Measurements from ENCODE around the gene USP3.

Gene USP3

DNA sequence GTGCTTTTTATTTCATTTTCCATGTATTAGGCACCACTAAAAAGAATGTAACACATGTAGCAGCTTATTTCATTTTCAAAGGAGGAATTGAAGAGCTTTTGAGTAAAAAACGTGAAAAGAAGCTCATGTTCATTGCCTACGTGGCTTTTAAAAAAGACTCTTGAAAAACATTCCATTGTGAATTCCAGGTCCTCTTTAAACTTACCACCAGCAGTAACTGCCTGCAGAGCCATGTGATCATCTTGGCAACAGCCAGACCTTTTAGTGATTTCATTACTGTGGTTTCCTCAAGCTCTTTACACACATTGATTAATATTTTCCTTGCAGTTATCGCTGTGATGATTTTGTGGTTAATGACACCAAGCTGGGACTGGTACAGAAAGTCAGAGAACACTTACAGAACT is 49.0 kb downstream of the USP3 start:
- ATAC-seq: peak; percentile 86 to 90

DNA sequence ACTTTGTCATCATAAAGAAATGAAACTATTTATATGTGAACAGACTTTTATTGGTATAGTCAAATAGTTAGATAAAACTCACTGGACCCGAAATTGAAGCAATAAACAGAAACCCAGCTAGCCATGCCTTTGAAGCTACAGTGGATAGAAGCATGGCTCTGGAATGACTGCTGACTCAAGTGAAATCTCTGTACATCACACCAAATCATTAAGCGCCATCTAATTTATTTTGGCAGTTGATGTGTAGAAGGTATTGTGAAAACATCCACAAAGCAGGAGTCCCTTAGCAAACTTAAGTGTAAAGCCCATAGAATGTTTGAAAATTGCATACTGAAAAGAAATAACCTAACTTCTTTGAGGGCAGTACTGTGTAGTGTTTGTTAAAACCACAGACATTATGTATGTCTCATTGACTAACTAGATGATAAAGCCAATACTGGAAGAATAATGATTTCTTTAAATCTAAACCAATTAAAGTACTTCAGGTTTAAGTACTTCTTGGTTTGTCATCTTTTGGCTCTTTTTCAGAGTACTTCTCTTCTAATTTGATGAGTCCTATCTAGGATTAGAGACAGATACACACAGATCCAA is 50.0 kb downstream of the USP3 start:
- peak; percentile 33 to 34 for ATAC-seq

DNA sequence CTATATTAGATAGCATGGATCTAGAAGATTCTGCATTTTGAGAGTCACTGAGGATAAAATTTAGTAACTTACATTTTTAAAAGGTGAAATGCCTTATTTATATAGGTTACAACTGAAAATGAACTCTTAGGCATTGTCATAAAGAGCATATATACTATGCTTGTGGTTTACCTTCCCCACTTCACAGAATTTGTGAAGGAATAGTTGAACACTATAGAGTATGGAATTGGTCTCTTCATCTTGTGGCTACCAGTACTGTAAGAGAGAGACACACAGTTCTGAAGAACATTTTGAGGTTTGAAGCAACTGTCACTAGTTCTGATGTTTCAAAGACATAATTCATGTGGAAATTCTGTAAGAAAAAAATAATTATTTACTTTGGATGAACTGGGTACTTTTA is 51.1 kb downstream of the USP3 start:
- ATAC-seq: no peak

DNA sequence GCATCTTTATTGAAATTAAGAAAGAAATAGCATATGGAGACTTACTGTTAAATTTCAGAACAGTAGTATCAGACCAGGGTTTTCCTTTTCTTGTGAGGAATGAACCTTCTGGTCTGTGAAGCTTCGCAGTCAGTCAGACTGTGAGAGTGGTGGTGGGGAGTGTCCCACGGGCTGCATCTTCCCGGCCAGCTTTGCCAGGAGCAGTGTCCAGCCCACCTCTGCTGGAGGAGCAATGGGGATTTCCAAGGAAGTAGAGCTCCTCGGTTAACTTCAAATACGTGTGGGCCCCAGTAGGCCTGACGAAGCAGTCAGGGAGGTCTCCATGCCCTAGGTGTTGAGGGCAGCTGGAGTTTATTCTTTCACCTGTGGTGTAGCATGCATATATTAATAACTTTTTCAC is 51.9 kb downstream of the USP3 start:
- ATAC-seq: no peak

DNA sequence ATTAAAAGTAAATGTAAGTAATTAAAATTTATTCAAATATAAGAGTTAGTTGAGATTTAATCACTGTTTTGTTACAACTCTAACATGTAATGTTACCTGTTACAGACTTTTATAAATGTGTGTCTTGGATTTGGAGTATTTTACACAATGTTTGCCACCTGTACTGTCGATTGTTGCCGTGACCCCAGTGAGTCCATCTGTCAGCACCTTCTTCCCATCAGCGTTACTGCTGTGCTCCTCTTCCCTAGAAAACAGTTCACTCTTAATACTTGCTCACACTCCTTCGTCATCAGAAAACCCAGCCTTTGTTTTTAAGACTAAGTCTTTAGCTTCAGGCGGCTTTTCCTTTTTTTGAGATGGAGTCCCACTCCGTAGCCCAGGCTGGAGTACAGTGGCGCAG is 52.3 kb downstream of the USP3 start:
- no peak for ATAC-seq

DNA sequence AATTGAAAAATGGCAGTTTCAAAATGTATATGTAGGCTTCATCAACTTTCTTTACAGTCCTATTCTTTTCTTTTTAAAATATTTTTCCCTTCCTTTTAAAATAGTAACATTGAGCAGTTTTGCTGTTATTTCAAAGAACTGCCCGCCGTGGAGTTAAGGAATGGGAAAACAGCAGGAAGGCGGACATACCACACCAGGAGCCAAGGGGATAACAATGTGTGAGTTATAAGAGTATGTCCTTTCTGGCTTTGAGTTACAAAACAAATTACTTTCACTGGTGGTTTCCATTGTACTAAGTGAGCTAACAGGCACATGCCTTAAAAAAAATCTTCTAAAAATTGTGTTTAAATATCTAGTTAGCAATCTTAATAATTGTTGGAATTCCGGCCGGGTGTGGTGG is 55.4 kb downstream of the USP3 start:
- no peak for ATAC-seq

DNA sequence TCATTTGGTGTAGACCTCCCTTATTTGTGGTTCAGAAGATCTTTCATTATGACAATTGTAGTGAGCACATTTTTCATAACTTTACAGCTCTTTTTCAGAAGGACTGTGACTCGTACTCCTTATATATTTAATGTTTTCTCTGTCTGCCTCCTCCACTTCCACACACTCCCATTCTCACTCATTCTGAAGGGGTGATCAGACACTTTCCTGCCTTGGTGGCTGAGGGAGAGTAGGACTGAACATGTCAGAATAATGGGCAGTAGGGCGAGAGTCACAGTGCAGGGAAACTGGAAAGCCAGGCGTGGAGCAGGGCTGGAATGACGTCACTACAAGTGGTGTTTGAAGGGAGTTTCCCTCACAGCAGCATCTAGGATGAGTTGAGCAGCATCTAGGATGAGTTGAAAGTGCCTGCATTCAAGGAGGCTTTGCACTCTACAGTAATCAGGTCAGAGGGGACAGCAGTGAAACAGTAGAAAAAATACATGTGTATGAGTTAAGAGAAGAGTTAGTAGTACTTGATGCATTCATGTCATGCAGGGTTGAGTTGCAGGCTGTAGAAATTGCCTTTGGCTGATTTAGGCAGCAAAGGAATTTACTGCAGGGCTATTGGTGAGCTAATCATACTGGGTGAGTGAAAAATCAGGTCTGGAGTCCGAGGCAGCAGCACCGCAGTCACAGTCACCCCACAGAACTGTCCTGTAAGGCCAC is 56.5 kb downstream of the USP3 start:
- ATAC-seq: peak; percentile 84 to 91

DNA sequence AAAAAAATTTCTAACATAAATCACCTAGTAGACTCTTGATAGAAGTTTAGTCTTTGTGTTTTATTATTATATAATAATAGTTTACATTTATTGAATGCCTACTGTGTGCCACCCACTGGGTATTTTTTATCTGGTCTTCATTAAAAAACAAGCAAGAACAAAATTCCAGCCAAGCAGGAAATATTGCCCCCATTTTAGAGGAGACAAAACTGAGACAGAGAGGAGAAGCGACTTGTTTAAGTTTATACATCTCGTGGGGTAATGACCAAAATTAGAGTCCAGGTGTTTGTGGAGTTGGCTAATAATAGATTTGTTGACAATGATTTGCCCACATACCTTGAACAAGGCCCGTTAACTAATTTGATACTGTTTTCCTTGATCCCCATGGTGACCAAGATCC is 59.7 kb downstream of the USP3 start:
- no peak for ATAC-seq

DNA sequence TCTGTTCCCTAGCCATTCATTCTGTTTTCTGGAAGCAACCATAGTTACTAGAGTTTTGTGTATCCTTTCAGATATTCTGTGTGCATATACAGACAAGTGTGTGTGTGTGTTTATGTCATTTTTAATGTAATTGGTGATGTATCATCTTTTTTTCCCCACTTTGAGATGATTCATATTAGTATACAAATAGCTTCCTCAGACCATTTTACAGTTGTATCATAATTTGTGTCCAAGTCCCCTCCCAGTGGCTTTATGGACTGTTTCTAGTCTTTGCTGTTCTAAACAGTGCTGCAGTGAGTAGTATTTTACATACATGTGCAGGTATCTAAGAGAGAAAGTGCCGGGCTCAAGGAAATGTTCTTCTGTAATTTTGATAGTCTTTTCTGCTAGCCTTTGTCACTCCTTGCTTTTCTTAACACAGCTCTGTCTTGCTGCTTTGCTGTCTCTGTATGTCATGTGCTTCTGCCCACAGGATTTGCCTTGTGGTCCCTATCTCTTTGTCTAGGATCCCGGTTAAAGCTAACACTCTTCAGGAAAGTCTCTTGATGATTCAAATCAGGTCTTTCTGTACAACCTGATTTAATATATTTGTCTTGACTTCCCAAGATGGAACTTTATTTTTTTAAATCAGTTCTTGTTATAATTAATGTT is 61.3 kb downstream of the USP3 start:
- ATAC-seq: no peak

DNA sequence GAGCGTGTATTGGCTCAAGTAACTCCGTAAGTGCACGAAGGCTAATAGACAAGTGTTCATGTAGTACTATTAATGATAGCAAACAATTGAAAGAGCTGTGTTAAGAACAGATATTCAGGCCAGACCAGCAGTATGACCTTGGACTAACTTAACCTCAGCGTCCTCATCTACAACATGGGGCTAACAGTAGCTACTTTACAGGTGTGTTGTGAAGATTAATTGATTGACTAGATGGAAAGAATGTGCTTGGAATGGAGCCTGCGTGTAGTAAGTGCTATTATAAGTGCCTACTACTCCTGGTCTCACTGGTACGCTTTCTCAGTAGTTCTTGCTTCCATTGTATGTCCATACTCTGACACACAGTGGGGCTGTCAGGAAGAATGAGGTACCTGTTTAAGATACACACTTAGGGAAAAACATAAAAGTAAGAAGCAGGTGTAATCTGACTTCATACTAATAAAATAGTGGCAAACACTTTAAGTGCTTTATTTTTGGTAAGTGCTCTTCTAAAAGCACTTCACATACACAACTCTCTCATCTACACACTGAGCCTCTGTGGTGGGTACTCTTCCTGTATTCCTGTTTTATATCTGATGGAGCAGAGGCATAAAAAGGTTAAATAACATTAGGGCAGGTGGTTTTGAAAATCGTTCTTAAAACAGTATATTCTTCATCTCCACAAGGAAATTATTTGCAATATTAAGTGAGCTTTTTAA is 68.5 kb downstream of the USP3 start:
- no peak for ATAC-seq

DNA sequence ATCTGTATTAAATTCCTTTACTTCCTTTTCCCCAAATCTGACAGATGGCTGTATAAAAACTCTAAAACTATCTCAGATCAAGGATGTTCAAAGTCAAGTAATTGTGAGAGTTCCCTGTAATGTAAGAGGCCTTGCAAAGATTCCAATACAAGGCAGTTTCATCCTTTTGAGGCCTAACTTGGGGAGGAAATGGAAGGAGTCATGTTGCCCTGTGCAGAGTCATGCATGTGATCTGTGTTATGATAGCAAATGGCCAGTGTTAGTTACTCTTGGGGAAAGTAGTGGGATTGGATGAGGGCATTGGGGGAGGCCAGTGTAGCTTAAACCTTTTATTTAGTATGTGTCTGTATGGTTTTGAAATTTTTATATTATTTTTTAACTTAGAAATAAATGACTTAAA is 69.1 kb downstream of the USP3 start:
- ATAC-seq: no peak

DNA sequence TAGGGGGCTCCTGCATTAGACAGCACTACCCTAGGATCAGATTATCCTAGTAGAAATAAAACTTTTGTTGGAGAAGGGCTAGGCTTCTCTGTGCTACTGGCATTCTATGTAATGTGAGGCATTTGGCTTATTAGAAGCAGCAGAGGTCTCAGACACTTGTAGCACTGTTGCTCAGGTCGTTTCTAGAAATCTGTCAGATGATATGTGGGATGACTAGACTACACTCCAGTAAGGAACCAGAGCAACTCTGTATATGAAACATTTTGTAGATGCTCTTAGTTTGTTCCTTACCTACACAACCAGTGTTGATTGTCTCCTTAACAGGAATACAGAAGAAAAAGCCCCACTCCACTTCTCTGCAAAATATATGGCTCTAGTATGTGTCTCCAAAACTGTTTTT is 70.9 kb downstream of the USP3 start:
- ATAC-seq: no peak

DNA sequence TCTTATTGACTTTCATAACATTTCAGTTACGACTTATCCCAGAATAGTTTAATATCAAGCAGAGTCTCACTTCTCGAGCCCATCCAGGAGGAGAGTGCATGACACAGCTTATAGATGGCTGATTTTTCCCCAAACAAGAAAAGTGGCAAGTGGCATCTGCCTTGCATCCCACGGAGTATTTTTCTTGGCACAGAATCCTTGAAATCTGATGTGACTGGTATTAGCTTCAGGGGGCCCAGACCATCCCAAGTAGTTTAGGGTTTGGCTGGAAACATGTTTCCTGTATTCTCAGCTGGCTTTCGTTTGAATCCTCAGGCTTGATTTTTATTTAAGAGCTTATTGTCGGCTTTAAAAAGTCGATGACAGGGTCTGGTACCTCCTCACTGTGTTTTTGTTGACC is 72.0 kb downstream of the USP3 start:
- no peak for ATAC-seq

DNA sequence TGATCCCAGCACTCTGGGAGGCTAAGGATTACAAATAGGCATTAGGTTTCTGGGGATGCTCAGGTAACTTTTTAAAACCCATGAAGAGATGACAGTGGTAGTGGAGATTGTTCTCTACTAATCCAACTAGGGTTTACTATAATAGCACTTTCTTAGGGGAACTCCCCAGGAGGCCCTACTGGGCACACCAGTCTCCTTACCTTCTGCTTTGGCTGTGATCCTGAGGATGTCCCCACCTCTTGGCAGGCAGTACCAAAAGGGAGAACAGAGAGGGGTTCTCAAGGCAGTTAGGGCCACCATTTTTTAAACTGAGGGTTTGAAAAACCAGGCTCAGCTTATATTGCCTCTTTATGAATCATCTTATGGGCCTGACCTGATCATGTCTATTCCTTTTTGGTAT is 77.8 kb downstream of the USP3 start:
- ATAC-seq: no peak

DNA sequence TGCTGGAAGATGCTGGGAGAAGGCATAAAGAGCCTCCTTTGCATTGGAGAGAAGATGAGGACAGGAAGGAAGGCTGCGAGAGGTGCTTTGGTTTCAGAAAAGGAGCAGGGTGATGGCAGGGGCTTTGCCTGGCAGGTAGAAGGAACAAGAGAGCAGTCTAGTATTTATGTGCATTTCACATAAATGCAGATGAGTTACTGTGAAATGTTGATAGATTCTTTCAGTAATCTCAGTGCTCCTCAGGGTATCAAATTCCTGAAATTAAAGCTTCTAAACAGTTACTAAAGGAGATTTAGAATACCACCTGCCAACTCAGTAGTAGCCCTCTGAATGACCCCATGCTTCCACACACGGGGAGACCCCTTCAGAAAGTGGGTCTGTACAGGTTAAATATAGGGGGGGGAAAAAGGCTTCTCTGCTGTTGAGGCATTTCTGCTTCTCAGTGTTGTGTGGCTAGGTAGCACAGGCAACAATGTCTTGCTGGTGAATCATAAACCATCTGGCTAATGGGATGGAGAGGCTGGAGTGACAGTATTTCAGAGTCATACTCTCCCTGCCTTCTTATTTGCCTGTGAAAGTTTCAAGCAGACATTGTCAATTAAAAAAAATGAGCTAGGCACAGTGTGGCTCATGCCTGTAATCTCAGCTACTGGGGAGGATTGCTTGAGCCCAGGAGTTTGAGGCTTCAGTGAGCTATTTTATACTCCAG is 78.5 kb downstream of the USP3 start:
- ATAC-seq: peak; percentile 48 to 68

DNA sequence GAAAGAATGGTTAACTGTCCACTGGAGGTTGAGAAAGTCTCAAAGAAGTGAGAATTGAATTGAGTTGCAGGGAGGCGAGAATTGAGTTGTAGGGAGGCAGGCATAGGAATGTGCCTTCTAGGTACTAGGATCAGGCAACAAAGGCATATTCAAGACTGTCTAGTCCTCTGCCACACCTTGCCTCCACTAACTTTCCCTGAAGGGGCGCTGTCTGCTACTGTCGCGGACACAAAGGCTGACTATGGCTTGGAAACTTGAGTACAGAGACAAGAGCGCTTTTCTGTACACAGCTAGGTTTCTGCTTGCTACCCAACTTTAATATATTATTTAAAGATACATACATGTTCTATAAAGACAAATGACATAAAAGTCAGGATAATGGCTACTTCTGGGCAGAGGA is 82.4 kb downstream of the USP3 start:
- no peak for ATAC-seq

DNA sequence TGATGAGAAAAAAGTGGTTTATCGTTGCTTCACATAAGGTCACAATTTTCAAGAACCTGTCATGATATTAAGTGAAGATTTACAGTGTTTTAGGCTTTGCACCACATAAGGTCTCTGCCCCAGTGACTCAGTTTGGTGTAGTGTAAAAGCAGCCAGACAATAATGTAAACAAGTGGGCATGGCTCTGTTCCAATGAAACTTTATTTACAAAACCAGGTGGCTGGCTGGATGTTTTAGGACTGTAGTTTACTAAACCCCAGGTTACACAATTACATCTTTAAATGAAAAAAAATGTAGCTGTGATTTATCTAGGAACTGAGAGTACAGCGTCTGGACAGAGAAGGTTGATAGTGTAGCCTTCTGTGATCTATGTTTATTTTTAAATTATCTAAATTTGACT is 83.1 kb downstream of the USP3 start:
- ATAC-seq: no peak

DNA sequence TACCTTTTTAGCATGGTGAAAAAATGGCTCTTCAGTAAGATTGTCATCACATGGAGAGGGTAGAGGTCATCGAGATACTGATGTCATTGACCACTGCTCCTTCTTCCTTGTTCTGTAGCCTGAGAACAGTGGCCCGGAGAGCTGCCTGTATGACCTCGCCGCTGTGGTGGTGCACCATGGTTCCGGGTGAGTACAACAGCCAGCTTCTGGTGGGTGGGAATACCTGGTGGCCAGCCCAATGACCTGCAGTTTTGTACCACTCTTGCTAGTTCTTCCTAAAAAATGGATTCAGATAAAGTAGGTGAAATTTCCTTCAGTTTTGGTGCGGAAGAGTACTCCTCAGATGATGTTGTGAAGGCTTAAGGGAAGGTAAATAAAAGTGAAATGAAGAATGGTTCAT is 84.4 kb downstream of the USP3 start:
- no peak for ATAC-seq

DNA sequence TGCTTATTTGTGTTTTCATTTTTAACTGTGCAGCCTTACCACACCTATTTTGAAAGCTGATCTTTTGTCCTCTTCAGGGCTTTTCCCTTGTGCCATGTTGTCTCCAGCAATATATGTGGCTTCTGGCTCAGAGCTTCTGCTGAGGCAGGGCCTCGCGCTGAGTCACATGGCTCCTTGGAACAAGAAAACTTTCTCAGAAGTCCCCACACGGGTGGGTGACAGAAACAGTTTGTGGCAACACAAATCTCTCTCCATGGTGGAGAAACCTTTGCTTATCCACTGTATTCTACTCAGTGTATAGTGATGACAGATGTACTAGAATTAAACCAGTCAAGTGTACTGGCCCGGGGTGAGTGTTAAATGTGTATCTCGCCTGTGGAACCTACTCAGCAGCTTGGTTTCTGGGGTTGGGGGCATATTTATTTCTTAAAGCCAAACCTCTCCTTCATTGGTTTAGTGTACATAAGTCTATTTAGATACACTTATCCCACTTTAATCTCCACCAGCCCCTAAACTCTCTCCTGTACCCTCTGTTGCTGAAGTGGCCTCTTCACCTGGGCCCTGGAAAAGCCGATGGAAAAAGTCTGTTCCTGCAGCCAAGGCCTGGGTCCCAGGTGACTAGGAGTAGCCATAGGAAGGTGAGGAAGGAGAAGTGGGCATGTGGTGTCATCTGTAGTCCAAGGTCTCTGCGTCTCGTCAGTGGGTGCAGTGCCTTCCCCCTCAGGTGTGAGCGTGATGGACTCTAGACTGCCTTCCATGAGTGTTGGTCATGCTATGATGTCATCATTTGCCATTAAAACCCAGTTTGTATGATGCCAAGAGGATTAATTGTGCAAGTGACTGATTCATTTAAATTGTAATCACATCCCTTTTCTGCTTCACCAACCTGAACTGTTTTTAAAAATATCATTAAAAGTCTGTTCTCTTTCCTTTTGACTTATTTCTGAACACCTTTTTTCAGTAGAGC is 89.6 kb downstream of the USP3 start:
- ATAC-seq: peak; percentile 58 to 71

DNA sequence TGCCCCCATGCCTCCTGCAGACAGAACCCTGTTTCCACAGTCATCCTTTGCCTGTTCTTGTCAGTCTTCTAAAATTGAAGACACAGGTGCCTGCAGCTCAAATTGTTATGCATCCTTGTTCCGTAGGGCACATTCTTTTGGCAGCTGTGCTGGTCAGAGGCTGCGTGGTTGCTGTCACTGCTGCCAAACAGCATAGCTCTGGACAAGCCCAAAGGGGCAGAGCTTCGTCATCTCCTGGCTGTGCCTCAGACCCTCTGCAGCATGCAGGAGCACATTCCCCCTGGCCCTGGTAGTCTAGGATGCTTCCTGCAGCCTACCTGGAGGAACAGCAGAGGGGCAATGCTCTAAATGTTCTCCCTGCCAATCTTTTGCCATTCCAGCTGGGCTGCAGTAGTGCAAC is 90.7 kb downstream of the USP3 start:
- no peak for ATAC-seq

DNA sequence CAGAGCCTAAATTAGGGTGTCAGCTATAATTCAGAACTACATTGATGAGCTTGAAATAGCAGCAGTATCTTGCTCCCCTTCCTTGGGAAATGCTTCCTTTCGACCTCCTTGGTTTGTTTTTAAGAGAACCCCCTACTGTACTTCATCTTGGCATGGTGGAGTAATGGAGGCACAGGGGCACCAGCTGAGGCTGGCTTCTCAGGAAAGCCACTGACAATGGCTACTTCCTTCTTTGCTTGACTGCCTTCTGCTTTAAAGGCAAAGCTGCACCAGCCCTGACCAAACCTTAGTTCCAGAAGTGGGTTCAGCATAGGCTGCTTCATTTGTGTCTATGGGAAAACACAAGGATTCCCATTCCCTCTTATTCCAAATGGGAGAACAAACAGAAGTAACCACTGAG is 91.3 kb downstream of the USP3 start:
- no peak for ATAC-seq

DNA sequence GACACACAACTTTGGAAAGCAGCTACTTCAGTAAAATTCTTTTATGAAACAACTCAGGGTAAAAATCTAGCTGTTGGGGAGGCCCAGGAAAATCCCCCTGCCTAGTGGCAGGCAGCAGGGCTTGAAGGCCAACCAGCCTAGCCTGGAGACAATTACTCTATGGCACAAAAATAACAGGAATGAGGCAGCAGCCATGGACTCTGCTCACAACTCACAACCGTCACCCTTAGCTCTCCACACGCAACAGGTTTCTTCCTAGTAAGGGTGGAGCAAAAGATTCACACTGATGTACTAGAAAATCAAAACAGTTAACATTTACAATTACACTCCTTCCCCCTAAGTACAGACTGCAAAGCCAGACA is 92.3 kb downstream of the USP3 start:
- ATAC-seq: no peak

Measured in activated CD4-positive, CD25-positive, alpha-beta regulatory T cell treated with anti-CD3 and anti-CD28 coated beads, Interleukin-2, amount 50 U/mL, for 24 hours (primary cell).